NCI-H128 (cell line): Measurements from ENCODE around the gene FBN2.
"Not testable (repeated sequence)": the region's sequence is repeated elsewhere in the genome, so short reads cannot be mapped to it uniquely, and the experiment has no call there.

ENCODE experiments used
- DNase-seq: peaks from one replicate; lab custom pipeline; 2025; ENCODE audit not compliant: unreplicated experiment; lab: John Stamatoyannopoulos, UW

FBN2 gene

DNA sequence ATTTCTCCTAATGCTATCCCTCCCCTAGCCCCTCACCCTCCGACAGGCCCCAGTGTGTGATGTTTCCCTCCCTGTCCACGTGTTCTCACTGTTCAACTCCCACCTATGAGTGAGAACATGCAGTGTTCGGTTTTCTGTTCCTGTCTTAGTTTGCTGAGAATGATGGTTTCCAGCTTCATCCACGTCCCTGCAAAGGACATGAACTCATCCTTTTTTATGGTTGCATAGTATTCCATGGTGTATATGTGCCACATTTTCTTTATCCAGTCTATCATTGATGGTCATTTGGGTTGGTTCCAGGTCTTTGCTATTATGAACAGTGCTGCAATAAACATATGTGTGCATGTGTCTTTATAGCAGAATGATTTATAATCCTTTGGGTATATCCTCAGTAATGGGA lies 216.6 kb downstream of the FBN2 start:
- DNase-seq: not testable (repeated sequence)

DNA sequence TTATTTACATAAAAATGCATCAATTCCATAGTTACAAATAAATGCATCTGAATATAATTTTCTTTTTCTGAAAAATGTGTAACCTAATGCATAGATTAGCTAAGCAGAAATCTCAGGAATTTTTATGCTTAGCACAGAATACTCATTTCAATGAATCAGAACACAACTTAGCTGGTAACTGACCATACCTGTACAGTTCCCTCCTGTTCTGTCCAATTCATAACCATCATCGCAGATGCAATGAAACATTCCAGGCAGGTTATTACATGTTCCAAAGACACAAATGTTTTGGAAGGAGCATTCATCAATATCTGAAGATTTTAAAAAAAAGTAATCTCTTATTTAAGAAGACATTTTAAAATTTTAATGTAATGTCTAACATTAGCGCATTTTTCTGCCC lies 219.4 kb downstream of the FBN2 start:
- DNase-seq: no peak

DNA sequence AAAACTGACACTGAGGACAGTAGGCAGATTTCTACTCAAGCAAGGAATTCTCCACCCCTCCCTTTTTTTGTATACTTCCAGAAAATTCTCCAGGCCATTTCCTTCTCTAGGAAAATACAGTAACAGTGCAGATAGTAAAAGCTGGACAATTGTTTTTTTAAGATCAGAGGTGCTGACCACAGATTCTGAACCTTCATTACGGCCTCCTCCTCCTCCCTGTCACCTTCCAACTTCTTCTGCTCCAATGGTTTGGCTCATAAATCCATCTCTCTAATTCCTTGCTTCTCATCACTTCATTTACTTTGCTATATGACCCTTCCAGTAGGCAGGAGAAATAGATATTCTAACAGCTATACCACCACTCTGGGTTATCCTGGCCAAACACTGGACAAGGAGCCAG lies 220.6 kb downstream of the FBN2 start:
- no peak for DNase-seq

DNA sequence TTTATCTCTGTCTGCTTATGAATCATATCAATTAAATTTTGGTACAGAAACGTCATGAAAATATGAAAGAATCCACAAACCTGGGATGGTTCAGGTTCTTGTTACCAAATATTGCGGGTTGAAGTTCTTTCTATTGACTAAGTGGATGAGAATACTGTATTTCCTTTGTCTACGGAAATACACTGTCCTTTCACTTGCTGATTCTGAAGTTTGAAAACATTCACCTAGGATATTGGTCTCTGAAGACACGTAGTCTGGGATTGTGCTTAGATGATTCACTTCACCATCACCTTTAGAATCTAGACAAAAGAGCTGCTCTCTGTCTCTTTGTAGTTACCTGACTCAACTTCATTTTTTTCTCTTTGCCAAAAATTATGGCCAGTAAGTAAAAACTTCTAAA lies 222.4 kb downstream of the FBN2 start:
- DNase-seq: no peak

DNA sequence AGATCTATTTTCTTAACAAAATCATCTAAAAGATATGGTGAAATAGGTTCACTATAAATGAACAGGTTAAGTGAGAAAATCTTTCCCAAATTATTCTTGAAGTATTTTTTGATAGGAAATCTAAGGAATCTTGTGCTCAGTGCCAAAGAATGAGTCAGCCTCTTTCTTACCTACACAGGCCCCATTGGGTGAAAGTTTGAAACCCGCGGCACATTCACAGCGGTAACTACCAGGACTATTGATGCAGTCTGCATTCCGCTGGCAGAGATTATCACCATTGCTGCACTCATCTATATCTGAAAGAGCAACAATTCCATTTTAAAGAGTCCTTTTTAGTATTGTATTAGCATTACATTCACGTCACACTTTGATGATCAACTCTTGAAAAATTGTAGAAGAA lies 232.7 kb downstream of the FBN2 start:
- DNase-seq: no peak

DNA sequence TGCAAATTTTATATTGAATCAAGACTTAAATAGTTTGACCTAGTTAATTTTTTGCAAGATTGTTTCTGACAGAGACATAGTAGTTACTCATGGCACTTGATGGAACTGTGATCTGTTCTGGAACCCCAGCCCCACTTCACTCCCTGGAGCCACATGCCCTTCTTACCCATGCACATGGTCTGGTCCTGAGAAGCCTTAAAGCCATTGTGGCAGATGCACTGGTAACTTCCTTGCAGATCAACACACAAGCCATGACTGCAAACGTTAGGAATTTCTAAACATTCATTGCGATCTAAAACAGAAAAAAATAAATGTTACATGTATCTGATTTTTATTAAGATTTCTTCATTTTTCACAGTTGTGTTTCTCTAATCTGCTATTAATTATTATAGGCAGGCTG lies 233.3 kb downstream of the FBN2 start:
- no peak for DNase-seq

DNA sequence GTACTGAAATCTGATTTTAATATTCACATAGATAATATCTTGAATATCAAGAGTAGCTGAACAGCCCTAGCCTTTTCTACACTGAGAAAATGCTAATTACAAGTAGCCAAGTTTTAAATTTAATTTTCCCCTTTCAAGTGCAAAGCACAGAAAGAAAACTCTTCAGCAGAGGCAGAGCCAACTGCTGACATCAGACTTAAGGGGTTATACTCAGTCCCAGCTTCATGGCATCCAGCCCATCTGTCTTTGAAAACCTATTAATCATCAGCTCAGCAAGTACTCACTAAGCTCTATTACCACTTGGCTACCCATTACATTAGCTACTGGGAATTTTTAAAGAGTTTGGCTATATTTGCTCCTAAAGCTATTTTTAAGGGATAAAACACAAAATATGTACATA lies 234.0 kb downstream of the FBN2 start:
- DNase-seq: no peak

DNA sequence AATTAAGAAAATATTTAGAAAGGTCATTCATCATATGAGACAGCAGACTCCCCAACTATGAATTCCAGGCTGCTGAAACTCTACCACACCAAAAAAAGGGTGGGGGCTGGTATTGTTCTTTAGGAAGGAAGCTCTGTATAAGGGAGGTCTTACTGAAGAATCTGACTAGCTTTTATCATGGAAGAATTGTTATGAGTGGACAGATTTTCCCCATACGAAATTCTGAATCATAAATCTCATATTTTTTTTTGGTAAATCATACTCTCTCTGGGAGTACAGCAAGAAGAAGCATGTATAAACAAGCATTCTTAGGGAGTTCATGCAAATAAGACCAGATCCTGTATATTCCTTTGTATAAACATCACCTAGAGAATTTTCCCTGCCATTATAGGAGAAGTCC lies 234.5 kb downstream of the FBN2 start:
- DNase-seq: no peak

DNA sequence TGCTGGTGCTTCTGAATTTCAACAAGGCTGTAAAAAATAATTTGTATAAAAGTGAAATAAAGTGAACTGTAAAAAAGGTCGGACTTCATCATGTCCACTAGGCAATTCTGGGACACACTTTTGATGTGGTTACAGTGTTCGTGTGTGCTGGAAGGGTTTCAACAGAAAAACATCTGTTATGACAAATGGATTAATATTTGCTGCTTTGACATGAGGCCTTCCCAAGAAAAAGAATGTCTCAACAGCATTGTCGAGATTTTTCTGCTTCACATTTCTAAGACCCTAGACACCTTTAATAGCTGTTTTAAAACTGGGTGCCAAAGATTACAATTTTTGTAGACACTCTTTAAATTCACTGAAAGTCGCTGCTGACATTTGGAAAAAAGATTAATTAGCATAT lies 237.9 kb downstream of the FBN2 start:
- no peak for DNase-seq

DNA sequence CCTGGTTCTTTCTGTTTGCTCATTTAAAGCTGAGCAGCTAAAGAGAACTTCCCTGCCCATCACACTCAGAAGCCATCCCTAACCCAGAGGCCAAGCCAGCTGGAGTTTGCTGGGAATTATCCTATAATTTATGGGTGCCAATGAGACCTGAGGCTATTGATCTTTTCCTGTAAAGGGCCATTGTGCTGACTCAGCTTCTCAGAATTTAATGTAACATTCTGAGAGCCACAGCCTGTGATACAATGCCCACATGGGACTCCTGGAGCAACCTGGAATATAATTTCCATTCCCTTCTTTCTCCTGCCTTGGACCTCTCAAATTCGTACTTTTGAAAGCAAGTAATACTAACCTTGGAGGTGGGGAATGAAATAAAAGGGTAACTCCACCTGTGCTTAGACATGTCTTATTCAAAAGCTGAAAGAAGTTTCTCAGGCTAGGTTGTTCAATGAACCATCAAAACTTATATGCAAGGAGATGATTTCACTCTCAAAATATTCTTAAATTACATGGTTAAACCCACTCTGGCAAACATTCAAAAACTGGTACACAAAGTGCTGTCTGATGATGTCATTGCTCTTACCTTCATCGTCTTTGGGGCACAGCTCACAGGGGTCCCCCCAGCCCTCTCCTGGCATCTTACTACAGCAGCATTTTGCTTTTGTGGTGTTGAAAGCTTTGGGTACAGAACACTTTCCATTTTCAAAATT lies 247.7 kb downstream of the FBN2 start:
- DNase-seq: no peak

DNA sequence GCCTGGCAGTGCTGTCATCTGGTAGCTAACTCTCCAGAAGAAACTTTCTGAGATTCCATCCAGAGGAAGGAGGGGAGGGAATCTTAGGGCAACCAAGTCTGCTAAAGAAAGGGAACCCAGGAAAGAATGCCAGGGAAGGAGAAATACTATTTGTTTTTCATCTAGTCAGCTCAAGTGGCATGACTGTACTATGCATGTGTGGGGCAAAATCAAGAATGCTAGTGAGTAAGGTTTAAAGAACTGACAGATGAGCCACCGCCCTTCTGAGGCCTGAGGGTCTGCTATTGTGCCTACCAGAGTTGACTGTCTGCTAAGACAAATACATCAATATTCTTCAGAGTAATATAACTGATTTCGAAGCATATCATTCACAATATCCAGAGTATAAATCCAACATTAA lies 250.3 kb downstream of the FBN2 start:
- no peak for DNase-seq

DNA sequence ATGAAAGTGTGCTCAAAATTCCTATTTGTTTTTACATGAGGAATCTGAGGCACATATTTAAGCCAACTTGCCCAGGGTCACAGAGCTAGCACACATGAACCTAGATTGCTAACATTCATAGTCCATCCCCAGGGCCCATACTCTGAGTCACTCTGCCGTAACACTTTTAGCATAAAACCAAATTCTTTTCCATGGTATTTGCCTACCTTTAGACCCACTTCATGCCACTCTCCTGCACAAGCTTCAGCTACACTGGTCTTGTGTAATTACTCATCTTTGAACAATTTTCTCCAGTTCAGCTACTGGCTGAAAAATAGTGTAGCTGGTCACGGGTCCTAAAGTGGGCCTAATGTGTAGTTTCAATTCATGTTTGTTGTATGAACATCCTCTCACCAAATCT lies 253.8 kb downstream of the FBN2 start:
- no peak for DNase-seq

DNA sequence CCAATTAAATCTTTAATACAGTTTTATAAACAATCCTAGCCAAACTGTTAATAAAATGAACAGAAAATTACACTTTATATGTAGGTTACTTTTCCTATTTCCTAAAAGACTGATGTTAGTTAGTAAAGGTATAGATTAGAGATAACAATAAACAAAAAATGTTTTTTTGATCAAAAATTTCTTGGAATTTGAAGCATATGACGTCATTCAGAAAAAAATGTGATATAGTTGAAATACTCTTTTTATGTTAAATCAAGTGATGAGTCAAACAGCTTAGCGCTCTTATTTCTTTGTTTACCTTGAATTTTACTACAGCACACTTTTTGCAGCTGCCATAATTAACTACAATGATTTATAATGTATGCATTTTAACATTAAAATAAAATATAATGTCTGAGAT lies 258.7 kb downstream of the FBN2 start:
- no peak for DNase-seq

DNA sequence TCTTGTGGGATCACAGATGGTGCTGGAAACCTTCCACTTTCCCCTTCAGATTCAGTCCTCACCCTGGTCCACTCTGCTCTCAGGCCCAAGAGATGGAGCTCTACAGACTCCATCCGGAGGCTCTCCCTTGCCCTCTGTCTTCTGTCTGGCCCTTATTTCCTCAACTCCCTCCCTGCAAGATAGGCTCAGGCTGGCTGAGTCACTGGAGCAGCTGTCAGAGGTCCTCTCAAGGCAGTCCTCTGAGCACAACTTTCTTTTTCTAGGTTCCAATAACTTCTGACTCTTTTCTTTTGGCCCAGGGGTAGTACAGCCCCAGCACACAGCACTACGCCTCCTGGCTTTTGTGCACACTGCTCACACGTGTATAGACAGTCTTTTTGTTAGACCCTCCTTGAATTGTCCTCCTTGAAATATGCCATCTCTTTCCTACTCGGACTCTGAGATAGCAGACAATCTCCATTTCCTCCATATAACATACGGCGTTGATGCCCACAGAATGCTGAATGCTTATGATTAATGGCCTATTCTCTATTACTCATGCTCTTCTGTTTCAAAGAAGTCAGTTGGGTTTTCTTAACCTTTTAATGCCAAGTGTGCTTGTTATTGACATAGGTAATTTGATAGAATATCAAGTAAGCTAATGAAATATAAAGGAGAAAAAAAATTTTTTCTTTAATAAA lies 261.4 kb downstream of the FBN2 start:
- DNase-seq: no peak

DNA sequence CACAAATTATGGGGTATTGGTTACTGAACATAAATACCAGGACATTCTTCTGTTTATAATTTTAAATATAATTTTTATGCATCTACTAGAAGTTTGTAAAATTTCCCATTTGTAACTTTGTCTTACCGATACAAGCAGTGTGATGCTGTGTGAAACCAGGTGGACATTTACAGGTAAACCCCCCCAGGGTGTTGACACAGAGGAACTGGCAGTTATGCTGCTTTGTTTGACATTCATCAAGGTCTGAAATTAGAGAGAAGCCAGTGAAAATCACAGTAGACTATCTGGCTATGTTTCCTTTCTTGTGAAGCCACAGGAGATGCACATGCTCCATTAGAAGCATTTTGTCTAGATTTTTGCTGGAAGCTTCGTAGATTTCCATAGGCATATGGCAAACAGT lies 263.6 kb downstream of the FBN2 start:
- DNase-seq: no peak

DNA sequence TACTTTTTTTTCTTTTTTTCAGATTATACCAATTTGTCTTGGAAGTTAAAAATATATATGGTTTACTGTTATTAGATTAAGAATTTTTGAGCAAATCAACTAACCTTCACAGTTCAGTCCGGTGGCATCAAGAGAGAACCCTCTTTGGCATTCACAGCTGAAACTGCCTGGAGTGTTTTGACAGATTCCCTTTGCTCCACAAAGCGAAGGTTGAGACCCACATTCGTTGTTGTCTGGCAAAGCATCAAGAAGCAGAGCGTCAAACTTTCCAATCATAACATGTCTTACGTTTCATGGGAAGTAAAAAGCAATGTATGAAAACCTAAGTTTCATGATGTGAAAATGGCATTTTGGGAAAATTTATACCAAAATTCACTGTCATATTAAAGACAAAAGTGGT lies 264.3 kb downstream of the FBN2 start:
- no peak for DNase-seq

DNA sequence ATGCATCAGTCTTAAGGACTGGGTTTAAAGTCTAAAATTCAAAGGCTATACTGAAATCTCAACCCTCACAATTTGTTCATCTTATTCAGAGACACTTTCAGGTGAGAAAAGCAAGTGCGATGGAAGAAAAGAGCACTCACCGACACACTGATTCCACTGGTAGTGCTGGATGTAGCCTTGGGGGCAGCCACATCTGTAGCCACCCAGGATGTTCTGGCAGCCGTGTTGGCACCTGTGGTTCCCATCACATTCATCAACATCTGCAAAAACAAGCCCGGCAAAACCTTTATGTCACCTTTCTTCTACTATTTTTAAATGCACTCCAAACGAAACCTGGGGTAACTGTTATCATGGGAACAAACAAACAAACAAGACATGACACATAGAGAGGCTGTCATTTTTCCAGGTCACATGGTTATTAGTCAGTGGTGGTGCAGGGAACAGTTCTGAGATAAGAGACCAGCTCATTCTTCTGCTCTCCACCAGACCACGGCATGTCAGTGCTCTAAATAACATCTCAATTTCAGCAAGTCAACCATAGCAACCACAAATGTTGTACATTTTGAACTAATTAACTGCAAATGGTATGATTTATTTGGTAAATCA lies 266.1 kb downstream of the FBN2 start:
- DNase-seq: no peak

DNA sequence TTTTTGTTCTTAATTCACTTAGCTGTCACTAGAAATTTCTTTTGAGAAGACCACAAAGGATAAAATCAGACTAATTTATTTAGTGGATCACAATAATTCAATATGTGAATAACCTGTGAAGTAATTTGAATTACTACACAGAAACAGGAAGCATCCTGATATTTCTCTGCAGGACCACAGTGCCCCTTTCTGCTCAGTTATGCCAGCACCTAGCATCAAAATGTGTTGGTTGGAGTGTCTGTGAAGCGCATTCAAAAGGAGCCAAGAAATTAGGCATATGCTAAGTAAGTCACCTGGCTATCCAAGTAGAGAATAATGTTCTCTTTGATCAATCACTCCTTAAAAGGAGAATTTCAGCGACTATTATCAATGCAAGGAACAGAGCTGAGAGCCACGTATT lies 267.0 kb downstream of the FBN2 start:
- DNase-seq: no peak

DNA sequence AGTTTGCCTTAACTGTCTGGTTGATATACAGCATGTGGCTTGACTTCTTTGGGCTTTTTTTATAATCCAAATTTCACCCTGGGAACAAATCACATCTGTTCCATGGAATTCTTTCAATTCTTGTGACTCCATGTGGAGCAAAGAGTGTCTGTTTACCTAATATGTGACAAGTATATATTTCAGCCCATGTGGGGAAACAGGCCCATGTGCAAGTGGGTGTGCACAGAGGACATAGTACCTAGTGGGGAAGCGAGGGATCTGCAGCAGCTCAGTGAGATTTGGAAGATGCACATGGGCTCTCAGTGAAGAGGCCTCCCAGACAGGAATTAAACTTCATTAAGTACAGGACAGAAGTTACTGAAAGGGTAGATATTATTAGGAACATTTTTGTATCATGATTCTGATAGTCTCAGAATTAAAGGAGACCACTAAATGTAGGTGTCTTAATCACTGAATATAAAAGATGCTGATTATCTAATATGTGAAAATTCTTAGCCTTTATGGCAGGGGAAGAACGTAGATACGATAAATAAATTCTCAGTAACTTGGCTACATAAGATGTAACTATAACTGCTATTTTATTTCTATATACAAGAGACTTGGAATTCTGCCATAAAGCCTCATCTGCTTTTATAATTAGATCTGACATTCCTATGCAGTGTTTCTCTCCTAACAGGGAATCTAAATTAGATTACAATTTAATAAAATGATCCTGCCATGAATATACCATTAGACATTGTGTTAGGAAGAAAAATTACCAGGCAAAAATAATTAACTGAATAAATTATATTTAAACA lies 273.3 kb downstream of the FBN2 start:
- DNase-seq: no peak

DNA sequence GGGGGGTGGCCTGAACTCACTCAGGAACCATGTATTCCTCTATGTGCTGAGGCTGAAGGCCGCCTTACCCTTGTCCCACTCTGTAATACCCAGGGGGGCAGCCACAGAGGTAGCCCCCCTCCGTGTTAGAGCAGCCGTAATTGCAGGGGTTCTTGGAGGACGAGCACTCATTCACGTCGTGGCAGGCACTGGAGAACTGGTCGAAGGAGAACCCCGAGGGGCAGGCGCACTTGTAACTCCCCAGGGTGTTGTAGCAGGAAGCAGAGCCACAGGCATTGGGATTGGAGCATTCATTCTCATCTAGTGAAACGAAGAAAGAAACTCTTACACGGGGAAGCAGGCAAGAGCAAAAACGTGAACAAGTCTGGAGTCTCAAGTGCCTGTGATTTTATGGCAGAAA lies 274.7 kb downstream of the FBN2 start:
- no peak for DNase-seq

DNA sequence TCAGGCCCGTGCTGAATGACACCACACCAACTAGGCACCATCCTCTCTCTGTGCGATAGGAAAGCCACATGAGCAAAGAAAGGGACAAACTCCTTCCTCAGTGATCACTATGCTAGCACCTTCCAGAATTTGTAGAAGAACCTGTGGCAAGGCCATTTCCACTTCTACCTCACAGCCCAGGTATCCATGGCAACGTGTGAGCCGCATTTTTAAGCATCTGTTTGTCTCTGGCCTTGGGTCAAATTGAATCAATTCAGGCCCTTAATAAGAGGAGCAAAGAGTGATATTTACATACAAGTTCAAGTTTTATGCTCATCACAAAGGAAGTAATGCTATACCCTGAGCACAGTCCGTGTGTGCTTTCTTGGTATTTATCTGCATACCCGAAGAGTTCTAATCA lies 275.1 kb downstream of the FBN2 start:
- no peak for DNase-seq

DNA sequence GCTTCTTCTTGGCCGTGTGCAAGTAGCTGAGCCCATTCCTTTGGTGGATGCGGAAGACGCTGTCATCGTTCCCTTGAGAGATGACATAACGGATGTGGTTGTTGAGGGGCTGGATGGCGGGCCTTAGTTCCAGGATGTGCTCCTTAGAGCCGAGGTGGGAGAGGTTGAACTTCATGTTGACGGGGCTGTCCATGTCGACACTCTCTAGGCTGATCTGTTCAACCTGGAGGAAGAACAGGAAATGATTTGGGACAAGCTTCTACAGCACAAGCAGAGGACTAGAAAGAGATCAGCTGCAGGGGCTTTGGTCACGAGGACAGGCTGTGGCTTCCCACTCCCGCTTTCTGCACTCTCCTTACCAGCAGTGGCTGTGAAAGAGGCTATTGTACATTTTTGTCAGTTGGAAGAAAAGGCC lies 278.4 kb downstream of the FBN2 start:
- no peak for DNase-seq
